Suprapubic skin (tissue), 4 donors: Measurements from ENCODE around the gene GTPBP10.

ENCODE experiments used
- CTCF ChIP-seq, 2 donors: fragments of 200-600 bp in 1 of 2; fragments of 450-650 bp in 1 of 2; sonication (generic) in 1 of 2; IDR thresholded peaks; one replicate each; pipeline ENCODE4 v1.5.1; 2016 to 2019; ENCODE audit warnings: antibody characterized with exemption in 2 of 2, mild to moderate bottlenecking in 1 of 2, moderate library complexity in 1 of 2
- POLR2A ChIP-seq, 2 donors: fragments of 450-650 bp; IDR thresholded peaks; one replicate each; pipeline ENCODE4 v1.6.1; 2017; ENCODE audit warnings: antibody characterized with exemption in 2 of 2, mild to moderate bottlenecking in 2 of 2, moderate library complexity in 2 of 2
- POLR2AphosphoS5 ChIP-seq, 3 donors: sonication (generic); formaldehyde crosslinking; IDR thresholded peaks; one replicate each; pipeline ENCODE4 v1.6.1; 2017; ENCODE audit warnings: antibody characterized with exemption in 3 of 3

GRCh38 chr7:90334193-90334843 lies 12.2 kb upstream of the GTPBP10 start:
- no peak for TF ChIP-seq POLR2AphosphoS5 (IDR thresholded peaks at IDR 0.05)
- TF ChIP-seq CTCF (IDR thresholded peaks at IDR 0.05): no peak
- TF ChIP-seq POLR2A (IDR thresholded peaks at IDR 0.05): no peak
